NCI-H1105 treated with DMSO at 0.1 percent for 48 hours (cell line): ENCODE measurements around the gene IFNB1.

Source experiments
- DNase-seq: peaks from one replicate; lab custom pipeline; 2025; lab: John Stamatoyannopoulos, UW

IFNB1 gene

DNA sequence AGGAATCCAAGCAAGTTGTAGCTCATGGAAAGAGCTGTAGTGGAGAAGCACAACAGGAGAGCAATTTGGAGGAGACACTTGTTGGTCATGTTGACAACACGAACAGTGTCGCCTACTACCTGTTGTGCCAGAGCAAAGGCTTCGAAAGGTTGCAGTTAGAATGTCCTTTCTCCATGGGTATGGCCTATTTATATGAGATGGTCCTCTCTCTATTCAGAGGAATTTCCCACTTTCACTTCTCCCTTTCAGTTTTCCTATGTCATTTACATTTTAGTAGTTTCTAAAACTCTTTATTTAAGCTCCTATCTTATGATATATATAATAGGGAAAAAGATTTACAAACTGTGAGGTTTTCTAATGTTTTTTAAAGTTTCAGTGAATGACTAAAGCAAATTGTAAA is at the start of gene IFNB1:
TSS of gene IFNB1 (minus strand) at position 162 of the 400 bp plus-strand sequence. CDS start at position 89, 73 bp downstream.
- DNase-seq = no peak

DNA sequence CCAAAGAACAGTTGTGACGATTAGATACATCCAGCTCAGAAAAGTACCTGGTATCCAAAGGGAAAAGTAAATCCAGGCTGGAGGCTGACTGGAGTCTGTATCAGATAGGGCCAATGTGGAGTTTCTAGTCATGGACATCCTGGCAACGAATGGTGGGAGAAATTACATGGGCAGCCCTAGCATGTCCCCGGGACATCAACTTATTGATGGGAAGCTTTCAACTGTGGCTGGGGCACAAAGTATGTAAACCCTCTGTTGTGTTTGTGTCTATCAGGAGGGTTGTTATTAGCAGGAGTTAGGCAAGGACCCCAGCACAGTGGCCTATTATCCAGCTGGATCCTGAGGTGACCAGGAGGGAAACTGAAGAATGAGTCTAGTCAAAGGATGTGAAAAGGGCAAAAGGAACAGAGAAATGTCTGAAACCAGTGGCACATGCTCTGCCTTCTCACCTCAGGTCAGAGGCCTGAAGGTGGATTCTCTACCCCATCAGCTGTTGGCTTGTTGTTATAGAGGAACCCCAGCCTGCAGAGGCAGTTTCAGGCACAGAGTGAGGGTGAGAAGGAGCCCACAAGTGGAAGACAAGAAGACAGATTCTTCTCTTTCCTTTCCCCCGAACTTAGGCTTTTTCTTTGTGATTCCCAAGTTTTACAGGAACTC is 44.0 kb upstream of the IFNB1 start:
- no peak for DNase-seq

DNA sequence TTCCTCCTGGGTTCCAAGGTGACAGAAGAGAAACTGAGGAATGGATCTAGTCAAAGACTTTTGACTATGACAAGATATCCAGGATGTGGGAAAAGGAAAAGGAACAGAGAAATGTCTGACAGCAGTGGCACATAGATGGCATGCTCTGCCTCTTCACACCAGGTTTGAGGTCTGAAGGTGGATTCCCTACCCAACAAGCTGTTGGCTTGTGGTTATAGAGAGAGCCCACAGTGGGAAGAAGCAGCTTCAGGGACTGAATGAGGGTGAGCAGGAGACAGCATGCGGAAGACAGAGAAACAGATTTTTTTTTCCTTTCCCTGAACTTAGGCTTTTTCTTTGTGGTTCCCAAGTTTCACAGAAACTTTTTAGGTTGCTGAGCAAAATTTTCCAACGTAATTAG is 43.3 kb upstream of the IFNB1 start:
- no peak for DNase-seq

DNA sequence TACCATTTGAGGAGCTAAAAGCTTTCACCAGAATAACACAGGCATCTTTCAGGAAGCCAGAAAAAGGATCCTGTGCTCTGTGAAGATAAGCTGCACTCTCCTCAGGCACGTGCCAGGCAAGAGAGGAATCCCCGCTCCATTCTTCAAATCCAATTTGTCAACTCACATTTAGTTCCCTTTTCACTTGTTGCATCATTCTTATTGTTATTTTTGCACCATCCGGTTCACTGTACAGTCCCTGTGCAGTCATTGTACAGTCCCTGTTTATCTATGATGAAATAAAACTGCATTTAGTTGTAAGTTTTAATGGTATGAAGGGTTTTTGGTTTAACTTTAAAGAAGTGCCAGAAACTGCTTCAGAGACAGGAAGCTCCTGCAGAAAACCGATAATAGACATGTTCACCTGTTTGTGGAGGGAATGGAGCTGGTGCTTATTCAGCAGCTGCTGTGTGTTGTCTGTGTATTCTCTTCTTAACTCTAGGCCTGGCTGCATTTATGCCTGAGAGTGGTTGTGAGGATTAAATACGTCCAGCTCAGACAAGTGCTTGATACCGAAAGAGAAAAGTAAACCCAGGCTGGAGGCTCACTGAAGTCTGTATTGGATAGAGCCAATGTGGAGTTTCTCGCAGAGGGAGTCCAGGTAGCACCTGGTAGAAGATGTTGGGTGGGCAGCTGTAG is 41.5 kb upstream of the IFNB1 start:
- DNase-seq = no peak

DNA sequence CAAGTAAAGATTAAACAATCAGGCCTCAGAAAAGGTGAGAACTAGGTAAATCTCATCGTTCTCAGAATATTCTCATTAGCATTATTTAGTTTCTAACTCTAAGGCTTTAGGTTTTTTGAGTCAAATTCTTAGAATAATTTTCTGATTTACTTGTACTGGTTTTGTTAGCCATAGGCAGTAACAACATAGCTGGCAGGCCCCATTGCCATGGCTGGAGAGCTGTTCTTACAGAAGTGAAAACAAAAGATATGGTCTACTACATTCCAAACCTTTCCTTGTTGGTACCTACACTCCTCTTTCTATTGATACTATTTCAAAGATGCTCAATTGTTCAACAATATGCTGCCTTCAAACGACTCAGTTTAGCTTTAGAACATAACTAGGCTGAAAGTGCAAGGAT is 36.6 kb upstream of the IFNB1 start:
- DNase-seq = no peak

DNA sequence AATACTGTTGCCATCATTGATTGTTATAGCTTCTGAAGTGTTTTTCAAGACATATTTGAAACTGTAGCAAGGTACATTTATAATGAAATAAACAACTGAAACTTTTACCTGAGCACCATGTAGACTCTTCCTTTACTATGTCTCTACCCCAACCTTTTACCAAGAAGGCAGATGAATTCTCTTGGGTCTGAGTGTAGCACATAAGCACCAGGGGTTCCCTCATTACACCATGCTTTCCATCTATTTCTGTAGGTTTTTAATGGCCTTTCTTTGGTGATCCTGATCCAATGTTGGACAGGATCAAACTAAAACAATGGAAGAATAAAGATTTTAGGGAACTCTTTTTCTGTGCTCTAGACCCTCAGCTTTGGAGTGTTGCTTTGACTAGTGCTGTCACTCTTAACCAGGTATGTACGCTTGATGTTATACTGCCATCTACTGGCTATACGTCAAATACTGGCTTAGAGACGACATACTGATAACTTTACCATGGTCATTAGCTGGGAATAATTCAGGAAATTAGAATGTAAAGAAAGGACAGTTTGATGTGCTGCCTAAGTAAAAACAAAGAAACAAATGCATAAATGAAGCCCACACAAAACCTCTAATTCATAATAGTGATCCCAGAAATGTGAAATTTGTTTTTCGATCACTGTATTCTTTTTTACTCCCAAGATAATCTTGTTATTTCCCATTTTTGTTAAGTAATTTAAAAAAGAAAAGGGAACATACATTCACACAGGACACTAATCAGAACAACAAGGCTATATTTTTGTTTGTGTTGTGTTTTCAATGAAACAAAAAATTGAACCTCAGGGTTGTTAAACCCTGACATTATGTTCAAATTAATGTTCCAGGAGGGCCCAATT is 33.2 kb upstream of the IFNB1 start:
- peak; percentile 58 for DNase-seq

DNA sequence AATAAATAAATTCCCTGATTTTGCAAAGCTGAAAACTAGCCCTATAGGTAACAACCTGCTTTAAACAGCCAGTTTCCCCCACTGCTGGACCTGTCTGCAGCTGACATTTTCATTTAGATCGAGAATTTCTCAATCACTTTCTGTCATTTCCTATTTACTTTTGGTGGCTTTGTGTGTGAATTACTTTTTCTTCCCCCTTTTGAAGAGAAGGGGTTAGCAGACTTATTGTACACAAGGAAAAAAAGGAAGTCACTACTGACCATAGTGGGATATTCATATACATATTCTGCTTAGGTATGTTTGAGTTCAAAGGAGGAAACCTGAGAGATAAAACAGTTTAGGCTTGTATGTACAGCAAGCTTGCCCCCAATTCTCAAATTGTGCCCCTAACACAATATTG is 27.0 kb upstream of the IFNB1 start:
- no peak for DNase-seq

DNA sequence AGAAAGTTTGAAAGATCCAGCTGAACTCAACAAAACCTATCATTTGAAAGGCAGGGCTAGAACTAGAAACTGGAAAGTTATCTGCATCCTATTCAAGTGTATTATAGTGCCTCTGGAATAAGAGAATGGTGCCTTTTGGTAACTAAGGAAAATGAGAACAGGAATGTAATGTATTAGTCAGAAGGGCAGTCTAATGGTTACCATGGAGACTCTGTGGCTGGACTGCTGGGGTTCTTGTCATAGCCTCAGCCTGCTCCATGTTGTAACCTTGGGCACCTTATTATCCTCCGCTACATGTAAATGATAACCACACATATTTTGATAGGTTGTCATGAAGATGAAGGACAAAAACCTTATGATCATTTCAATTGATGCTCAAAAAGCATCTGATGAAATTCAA is 24.6 kb upstream of the IFNB1 start:
- DNase-seq = no peak

DNA sequence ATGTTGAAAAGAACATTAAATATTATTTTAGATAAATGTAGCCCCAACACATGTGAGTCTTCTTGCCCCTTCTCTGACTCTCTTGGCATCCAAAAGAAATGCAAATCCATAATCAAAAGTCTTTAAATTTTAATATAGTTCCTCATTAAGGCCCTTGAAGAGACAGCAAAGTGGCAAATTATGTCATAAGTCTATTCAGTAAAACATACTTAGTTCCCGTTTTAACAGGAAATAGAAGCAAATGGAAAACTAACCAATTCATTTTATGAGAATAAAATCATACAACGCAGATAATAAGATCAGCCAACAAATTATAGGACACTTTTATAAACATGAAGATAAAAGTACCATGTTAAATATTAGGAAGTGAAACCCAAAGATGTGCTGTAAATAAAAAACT is 20.1 kb upstream of the IFNB1 start:
- no peak for DNase-seq

DNA sequence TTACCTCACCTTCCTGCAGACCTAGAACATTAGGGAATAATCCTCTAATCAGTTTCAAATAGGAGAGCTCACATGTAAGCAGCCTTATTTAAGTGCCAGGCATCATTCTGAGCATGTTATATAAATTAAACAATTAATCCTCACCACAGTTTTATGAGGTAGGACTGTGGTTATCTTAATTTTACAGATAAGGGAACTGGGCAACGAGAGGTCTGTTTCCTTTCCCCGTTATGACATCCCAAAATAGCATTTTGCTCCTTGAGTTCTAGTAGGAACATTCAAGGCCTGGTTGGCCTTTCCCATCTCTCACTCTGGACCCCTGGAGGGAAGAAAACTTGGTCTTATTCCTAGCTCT is 19.1 kb upstream of the IFNB1 start:
- no peak for DNase-seq

DNA sequence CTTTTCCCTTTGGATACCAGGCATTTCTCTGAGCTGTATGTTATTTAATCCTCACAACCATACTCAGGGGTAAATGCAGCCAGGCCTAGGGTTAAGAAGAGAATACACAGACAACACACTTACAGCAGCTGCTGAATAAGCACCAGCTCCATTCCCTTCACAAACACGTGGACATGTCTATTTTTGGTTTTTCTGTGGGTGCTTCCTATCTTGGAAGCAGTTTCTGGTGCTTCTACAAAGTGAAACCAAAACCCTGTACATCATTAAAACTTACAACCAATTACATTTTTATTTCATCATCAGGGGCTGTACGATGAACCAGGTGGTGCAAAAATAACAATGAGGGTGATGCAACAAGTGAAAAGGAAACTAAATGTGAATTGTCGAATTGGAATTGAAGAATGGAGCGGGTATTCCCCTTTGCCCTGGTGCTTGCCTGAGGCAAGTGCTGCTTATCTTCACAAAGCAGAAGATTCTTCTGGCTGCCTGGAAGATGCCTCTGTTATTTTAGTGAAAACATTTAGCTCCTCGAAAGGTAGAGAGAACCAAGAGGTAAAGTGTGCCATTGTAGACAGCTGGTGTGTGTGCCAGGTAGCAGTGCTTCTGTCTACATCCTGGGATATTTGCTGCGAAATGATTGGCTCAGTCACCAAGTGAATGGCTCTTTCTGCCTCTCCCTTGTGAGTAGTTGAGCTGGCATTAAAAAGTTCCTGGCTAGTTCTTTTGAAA is 18.6 kb upstream of the IFNB1 start:
- no peak for DNase-seq

DNA sequence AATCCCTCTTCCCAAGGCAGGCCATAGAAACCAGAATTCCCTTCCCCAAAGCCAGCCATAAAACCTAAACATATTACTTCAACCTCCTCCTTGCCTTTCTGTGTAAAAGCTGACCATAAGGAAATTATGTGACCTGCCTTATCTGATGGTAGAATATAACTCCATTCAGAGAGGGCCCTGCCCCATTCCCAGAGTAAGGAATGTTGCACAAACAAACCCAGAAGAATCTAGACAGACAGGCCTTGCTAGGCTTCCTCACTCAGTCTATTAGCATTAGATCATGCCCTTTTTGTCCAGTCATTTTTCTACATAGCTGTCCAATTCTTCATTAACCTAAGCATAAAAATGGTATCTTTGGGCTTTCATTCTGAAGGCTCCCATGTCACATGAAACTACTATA is 17.8 kb upstream of the IFNB1 start:
- DNase-seq = no peak

DNA sequence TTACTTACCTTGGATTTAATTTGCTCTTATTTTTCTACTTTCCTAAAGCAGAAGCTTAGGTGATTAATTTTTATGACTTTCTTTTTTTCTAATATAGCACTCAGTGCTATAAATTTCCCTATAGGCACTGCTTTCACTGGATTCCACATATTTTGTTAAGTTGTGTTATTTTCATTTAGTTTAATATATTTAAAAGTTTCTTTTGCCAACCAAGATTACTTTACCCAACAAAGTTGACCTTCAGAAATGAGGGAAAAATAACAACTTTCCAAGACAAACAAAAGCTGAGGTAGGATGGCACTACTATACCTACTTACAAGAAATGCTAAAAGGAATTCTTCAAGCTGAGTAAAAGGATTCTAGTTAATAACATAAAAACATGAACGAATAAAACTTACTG is 8.8 kb upstream of the IFNB1 start:
- DNase-seq = no peak

DNA sequence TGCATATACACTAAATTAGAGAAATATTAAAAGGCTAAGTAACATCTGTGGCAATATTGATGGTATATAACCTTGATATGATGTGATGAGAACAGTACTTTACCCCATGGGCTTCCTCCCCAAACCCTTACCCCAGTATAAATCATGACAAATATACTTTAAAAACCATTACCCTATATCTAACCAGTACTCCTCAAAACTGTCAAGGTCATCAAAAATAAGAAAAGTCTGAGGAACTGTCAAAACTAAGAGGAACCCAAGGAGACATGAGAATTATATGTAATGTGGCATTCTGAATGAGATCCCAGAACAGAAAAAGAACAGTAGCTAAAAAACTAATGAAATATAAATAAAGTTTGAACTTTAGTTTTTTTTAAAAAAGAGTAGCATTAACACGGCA is 7.3 kb upstream of the IFNB1 start:
- no peak for DNase-seq

DNA sequence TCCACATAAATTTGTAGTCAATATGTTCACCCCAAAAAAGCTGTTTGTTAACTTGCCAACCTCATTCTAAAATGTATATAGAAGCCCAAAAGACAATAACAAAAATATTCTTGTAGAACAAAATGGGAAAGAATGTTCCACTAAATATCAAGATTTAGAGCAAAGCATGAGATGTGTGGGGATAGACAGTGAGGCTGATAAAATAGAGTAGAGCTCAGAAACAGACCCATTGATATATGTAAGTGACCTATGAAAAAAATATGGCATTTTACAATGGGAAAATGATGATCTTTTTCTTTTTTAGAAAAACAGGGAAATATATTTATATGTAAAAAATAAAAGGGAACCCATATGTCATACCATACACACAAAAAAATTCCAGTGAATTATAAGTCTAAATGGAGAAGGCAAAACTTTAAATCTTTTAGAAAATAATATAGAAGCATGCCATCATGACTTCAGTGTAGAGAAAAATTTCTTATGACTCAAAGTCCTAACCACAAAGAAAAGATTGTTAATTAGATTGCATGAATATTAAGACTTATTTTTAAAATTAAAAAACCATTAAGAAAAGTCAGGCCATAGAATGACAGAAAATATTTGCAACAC is 6.6 kb upstream of the IFNB1 start:
- DNase-seq = no peak

DNA sequence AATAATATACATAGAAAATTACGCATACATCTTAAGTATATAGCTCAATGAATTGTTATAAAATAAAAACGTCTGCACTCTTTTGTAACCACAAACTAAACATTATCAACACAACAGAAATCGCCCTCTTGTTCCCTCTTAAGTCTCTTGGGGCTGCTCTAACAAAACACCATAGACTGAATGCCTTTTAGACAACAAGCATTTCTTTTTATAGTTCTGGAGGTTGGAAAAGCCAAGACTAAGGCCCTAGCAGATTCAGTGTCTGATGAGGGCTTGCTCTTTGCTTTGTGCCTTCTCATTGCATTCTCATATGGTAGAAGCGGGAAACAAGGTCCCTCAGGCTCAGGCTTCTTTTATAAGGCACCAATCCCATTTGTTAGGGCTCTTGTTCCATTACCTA is 4.9 kb upstream of the IFNB1 start:
- no peak for DNase-seq

DNA sequence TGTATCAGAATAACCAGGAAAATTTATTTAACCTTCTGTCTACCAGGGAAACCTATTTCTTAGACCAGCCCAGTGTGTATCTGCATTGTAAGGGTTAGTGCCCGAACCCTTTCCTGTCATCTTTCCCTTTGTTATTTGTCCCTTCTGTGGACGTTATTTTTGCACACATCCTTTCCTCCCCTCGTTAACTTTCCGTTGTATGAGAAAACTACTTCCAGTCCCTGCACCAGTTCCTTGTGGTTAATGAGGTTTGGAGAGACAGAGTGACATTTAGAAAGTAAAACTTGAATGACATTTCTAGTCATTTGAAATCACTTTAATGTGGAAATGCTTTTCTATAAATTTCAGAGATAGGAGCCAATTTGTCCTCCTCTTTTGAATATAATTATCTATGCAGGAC is 4.3 kb upstream of the IFNB1 start:
- DNase-seq = no peak

DNA sequence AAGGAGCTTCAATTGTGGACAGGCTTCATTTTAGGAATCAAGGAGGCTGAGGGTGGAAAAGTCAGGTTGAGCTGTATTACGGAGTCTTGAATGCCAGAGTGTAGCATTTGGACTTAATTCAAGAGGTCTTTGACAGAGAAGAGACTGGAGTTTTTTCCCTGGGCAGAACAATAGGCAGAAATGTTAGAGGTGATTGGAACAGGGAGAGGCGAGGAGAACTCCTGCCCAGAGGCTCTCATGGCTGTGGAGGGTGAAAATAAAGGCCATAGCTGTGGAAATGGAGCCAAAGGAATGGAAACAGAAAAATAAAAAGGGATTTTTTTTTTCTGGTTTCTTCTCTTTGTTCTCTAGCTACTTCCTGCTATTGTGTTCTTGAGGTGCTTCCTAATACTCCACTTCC is 3.7 kb upstream of the IFNB1 start:
- no peak for DNase-seq

DNA sequence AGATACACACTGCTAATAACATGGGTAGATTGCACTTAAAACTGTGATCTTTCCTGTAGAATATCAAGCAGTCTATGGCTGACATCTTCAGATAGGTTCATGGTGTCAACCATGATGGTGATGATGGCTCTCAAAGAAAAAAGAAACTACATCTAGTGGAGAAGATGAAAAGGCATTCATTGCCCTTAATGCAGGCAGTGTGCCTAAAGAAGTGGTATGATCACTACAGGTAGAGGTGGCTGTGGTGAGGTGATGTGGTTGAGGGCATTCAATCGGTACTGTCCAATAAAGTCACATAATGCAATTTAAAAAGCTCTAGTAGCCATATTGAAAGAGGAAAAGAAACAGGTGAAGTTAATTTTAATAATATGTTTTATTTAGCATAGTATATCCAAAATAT is 3.1 kb upstream of the IFNB1 start:
- no peak for DNase-seq

DNA sequence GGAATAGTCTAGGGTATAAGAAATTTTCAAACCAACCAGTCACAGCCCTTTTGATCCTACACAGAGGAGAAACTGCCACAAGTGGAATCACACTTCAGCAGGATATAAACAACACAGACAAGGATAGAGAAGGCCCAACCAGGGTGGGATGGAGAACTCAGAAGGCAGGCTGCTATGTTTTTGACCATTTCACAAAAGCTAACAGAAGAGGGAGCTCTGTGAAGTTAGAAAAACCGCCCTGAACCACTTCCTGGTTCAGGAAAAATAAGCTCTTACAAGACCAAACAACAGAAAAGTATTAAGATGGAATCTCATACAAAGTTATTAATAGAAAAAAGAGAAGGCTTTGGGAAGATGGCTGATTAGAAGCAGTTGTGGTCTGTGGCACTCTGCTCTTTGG is 960 bp upstream of the IFNB1 start:
- DNase-seq = no peak

DNA sequence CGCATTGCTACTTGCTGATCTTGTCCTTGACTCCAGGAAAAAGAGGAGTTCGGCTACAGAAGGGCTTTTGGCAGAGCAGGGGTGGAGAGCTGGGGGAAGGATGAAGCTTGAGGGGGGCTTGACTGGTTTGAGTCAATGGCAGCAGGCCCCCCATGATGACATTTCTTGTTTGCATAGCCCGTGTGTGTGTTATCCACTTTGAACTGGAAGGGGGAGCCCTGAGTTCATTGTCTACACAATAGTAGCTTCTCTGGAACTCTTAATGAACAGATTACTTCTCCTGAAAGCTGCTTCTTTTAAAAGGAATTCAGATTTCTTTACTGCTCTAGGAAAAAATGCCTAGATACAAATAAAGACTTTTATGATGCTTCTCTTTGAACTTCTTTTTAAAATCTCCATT is 2.3 kb downstream of the IFNB1 start:
- no peak for DNase-seq

DNA sequence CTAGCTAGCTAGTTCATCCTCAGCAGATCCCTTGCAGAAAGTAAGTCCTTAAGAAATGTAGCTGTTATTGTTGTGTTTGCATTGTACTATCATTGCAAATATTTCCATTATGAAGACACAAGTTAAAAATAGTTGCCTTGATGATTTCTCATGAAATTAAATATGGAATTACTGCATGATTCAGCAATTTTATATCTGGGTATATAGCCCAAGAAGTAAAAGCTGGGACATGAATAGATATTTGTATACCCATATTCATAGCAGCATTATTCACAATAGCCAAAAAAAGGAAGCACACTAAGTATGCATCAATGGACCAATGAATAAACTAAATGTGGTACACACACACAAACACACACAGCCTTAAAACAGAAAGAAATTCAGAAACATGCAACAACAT is 6.8 kb downstream of the IFNB1 start:
- no peak for DNase-seq
